GM19395 (cell line): ENCODE measurements around the gene GPR176.
"Not testable (repeated sequence)": the region's sequence is repeated elsewhere in the genome, so short reads cannot be mapped to it uniquely, and the experiment has no call there.

Experiments used
- ATAC-seq: cut with Tn5 transposase; IDR thresholded peaks from one replicate; pipeline ENCODE4 v1.9.1; 2021; ENCODE audit warnings: mild to moderate bottlenecking, moderate library complexity; ENCODE audit not compliant: unreplicated experiment

The GPR176 gene

GRCh38 chr15:39814489-39814888 is 105.6 kb downstream of the GPR176 start:
- ATAC-seq: no peak

DNA sequence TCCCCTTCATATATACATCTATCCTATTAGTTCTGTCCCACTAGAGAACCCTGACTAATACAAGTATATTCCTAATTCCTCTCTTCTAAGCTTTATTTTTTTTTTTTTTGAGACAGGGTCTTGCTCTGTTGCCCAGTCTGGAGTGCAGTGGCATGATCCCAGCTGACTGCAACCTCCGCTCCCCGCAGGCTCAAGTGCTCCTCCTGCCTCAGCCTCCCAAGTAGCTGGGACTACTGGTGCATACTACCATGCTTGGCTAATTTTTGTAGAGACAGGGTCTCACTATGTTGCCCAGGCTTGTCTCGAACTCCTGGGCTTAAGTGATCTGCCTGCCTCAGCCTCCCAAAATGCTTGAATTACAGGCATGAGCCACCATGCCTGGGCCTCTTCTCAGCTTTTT is 107.4 kb downstream of the GPR176 start:
- not testable (repeated sequence) for ATAC-seq

DNA sequence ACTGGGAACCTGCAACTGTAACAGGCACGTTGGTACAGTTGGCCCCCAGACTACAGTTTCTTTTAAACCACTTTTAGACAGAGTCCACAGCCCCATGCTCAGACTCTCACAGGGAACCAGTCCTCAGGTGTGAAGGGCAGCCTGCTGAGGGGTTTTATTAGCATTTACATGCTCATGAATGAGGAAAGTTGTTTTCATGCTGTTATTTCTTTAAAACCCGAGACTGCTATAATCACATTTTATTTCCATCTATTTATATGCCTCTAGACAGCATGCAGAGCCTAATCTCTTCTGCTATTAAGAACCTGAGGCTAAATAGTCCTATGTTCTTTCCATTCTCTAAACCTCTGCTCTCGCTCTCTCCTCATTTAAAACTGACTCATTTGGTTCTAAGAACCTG is 111.2 kb downstream of the GPR176 start:
- no peak for ATAC-seq

DNA sequence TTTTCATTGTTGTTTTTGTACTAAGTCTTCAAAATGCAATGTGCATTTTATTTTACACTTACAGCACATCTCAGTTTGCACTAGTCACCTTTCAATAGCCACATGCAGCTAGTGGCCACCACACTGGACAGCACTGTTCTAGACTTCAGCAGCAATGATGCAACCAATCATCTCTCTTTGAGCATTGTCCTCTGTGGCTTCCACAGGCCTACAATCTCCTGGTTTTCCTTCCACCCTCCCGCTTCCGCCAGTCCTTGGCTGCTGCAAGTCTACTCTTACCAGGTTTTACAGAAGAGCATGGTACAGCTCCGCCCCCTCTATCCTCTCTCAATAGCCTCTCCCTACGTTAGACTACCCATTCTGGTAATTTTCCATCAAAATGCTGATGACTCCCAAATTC is 112.3 kb downstream of the GPR176 start:
- ATAC-seq: no peak

DNA sequence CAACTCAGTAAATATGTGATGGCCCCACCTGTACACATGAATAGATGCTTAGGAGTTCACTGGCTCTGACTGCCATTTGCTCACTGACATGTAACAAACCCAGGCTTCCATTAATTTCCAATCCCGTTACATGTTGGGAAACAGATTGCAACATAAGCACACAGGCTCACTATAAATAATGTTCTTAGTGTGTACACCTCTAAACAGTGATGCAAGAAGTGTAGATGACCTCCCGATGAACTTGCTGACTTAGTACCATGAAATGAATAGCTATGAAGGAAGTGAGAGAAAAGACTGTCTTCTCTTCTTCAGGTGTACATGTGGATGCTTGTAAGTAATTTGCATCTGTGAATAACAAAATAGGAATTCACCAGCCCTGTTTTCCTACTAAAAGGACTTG is 116.0 kb downstream of the GPR176 start:
- ATAC-seq: no peak

GRCh38 chr15:39803016-39803415 is 117.0 kb downstream of the GPR176 start:
- ATAC-seq: no peak

DNA sequence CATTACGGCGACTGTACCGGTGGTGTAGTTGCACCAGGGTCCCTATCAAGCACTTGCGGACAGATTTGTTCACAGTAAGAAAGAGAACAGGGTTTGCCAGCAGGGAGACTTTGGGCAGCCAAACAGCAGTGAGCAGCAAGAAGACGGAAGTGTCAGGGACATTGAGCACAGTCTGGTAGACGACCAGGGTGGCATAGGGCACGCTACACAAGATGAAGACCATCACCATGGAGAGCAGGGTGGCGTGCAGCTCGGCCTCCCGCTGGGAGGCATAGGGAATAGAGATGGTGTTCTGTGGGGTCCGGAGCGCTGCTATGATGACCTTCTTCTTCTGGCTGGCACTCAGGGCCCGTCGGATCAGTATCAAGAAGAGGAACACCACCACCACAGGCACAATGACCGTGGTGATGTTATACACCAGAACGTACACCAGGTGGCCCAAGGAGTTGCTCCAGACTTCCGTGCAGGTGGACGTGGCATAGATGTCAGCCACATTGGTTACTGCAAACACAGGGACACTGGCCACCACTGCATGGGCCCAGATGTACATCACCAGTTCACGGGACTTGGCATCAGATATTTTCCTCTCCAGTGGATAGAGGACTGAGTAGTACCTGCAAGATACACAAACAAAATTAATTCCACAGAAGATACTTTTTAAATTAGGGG is 118.3 kb downstream of the GPR176 start:
- ATAC-seq: peak; percentile 69

DNA sequence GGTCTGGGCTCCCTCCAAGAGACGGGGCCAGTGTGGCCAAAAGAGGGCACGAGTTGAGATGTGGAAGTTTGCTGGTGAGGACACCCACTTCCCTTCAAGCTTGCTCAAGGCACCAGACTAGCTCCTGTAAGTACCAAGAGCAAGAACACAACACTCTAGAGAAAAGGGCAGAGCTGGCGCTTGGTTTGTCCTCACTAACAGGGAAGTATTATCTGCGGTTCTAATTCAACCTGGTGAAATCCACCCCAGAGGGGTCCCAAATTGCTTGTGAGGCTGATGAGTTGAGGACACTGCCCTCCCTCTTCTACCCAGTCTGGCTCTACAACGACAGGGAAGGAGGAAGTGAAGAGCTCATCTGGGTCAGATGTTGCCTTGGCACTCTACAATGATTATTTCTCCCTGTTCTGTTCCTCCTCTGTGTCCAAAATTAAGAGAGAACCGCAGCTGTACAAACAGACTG is 120.5 kb downstream of the GPR176 start:
- ATAC-seq: no peak

DNA sequence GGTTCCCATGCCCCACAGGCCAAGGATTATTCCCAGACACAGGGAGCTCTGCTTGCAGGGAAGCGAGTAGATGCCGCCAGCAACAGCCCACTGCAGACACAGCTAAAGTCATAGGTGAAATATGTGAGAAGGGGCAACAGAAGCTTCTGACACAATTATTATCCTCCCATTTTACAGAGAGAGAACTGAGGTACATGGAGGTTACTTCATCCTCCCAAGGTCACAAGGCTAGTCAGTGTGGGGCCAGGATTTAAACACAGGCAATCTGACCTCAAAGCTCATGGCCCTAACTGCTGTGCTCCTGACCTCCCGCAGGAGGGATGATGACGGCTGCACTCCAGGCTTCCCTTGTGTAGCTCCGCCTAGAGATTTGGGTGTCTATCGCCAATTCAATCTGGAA is 121.7 kb downstream of the GPR176 start:
- ATAC-seq: no peak

DNA sequence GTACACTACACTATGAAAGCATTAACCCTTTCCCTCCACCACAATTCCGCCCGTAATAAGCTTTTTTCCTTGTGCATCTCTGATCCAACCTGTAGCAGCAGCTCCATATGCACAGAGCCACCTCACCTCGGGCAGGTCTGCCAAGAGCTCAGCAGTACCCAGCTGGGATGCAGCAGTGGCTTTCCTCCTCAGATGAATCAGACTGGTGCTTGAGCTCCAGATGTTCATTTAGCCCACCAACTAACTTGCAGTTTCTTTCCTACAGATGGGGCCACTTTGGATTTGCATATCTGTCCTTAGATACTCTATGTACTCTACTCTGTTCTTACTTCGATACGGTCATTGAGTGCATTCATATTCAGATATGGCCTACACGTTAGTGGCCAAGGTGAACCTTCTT is 122.7 kb downstream of the GPR176 start:
- ATAC-seq: no peak

GRCh38 chr15:39796601-39797000 is 123.5 kb downstream of the GPR176 start:
- no peak for ATAC-seq

GRCh38 chr15:39795486-39795885 is 124.6 kb downstream of the GPR176 start:
- ATAC-seq: no peak

- ATAC-seq: no peak
Measured at GRCh38 chr15:39794954-39795353, 125.1 kb downstream of the GPR176 start.

- no peak for ATAC-seq
Measured at GRCh38 chr15:39793923-39794322, 126.1 kb downstream of the GPR176 start.

DNA sequence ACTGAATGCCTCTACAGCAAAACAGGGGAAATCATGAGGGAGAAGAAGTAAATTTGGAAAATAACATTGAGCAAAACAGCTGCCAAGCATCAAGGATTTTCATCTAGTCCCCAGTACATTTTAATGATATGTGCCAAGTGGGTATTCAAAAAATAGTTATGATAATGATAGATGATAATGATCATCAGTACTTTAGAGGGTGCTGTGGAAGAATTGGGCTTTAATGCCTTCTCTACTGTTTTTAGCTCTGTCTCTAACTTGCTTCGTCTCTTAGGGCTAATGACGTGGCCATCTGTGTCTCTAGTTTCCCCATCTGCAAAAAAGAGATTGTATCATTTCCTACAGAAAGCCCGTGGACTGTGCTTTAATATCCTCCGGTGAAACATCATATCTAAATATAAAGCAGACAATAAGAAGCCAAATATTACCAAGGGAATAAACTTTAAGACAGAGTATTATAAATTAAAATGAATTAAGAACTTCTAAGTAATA is 127.2 kb downstream of the GPR176 start:
- ATAC-seq: no peak

DNA sequence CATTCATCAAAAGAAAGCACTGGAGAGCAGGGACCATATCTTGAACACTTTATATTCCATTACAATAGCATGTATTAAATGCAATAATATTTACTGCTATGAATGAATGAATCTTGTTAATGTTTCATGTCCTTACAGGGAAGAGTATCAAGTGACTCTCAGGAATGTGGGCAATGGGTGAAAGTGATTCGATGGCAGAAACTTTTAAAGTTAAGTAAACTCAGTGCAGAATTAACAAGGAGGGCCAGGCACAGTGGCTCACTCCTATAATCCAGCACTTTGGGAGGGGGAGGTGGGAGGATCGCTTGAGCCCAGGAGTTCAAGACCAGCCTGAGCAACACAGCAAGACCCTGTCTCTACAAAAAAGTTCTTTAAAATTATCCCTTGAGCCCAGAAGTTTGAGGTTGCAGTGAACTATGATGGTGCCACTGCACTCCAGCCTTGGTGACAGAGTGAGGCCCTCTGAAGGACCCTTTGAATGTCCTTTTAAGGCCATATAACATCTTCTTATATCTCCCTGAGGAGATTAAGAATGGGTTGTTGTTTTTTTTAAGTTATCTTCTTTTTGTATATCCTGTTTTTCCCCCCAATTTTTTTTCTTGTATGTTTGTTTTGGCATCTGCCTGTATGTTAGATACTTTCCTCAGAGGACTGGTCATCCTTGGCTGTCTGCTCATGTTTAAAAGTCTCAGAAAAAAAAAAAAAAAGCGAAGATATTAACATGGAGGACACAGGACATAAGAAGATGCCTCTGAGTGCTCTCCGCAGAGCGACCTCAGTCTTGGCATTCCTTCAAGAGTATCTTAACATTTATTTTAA is 127.8 kb downstream of the GPR176 start:
- no peak for ATAC-seq

DNA sequence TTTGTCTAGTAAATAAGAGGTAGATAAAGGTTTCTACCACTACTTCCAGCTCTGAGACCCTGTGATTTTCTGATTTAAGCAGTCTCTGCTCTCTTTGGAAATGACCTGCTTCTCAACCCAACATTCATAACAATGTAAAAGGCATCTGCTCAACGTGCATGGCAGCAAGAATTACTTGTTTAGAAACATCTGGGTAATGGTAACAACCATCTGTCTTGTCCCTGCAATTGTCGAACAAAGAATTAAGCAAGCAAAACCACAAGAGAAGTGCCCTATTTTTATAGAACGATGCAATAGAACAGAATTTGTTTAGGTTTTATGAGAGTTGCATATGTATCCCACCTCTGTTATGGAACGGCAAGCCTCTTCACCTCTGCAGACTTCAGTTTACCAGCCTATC is 130.3 kb downstream of the GPR176 start:
- ATAC-seq: no peak

DNA sequence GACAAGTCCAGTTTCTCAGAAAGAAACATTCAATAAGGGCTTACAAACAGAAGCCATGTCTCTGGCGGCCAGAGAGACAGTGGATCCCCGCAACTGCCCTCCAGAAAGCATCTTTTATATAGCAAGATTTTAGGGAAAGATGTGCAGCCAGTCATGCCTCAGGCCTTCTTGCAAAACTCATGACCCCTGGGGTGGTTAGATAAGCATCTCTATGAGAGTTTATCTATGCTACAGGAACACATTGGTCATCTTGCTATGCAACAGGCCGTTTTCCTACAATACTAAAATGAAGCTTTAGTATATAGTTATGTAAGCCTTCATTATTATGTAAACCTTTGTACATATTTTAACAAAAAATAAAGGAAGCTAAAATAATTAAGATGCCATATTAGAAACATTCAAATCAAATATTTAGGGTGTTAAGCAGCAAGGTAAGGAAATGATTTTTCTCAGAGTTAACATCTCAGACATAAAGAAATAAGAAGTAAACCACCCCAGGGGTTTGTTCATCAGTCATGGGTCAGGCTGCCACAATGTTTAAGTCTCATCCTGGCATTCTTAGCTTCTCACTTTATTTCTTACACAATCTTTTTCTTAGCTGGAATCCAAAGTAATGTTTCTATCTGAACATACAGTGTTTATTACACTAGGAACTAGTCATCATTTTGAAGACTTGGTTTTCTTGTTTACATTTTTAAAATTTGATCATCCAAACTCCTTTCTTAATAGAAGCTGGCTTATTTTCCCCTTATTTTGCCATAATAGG is 131.1 kb downstream of the GPR176 start:
- no peak for ATAC-seq

DNA sequence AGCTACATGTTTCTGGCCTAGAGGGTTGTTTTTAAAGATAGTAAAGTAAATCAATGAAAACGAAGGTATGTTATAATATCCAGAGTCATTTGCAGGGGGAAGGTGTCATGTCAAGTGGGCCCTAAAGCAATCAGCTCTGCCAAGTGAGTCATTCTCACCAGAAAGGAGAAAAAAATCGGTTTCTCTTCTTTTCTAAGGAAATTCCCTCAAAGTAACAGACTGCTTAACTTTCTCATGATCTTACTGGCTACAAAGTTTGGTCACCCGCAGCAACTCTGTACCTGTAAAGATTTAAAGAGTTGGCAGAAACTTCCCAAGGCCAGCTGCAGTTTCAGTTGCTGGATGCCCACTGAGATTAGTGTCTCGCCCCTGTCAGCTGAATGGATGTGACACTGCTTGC is 132.0 kb downstream of the GPR176 start:
- no peak for ATAC-seq

DNA sequence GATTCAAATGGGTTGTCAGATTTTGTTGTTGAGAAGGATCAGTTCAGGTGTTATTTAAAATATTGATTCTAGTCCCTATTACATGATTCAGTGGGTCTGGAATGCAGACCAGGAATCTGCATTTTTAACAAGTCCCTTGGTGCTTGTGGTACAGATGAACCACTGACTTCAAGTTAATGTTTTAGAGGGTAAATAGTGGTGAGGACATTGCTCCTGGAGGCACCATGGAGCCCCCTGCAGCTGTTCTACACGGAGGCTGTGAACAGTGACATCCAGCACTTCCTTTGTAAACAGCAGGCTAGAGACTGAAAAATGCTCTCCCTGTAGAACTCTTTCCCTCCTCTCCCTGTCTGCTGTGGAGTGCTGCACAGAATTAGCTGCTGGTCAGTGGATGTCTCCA is 132.6 kb downstream of the GPR176 start:
- ATAC-seq: no peak

GRCh38 chr15:39786447-39787056 is 133.5 kb downstream of the GPR176 start:
- ATAC-seq: no peak
